Measurements from ENCODE around the gene MDN1.
"Not testable (repeated sequence)": the region's sequence is repeated elsewhere in the genome, so short reads cannot be mapped to it uniquely, and the experiment has no call there.

MDN1 gene

DNA sequence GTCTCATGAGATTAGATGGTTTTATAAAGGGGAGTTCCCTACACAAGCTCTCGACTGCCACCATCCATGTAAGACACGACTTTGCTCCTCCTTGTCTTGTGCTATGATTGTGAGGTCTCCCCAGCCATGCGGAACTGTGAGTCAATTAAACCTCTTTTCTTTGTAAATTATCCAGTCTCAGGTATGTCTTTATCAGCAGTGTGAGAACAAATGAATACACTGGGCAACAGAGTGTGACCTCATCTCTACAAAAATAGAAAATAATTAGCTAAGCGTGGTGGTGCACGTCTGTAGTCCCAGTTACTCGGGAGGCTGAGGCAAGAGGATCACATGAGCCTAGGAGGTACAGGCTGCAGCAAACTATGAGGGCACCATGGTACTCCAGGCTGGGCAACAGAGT is 51.3 kb downstream of the MDN1 start:
- no peak for DNase-seq (ENCODE audit: low read depth in 2 of 2)

DNA sequence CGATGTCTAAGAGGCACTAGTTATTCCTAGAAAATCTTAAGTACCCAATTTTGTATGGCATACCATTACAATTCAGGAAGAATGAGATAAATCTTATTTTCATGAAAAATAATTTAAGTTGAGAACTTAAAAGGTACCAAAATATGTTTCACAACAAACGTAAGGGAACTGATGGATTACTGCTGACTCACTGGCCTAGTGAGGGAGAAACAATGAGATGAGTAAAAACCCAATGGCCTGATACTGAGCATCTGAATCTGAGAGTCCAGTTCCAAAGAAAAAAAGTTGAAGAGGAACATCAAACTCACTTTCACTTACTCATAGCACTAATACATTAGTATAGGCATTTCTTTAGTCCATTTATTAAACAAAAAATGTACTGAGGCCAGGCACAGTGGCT is 56.0 kb downstream of the MDN1 start:
- DNase-seq (ENCODE audit: low read depth in 2 of 2): no peak

DNA sequence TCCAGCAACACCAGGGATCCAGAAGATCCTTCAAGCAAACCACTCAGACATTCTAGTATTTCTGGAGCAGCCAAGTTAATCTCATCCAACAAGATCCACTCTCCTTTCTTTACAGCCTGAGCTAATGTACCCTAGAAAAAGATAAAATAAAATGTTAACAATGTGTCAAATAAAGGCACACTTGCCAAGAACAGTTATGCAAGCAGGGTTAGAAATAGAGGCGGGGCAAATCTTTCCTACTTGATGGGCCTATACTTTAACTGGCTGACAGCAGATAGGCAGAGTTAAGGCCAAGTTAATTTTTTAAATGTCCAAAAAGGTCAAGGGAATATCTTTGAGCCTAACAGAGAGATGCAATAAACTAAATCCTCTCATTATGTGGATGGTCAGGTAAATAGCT is 60.8 kb downstream of the MDN1 start:
- no peak for DNase-seq (ENCODE audit: low read depth in 2 of 2)

DNA sequence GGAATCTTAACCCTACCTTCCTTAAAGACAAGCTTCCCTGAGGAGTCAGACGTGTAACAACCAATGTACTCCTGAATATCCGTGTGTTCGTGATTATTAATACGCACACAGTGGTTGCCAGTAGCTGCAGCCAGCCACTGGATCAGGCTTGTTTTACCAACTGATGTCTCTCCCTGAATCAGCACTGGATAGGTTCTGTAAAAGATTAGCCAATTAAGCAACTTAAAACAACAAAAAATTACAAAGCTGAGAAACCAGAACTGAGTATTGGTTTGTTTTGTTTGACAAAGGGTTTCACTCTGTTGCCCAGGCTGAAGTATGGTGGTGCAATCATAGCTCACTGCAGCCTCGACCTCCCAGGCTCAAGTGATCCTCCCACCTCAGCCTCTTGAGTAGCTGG is 69.3 kb downstream of the MDN1 start:
- no peak for DNase-seq (ENCODE audit: low read depth in 2 of 2)

DNA sequence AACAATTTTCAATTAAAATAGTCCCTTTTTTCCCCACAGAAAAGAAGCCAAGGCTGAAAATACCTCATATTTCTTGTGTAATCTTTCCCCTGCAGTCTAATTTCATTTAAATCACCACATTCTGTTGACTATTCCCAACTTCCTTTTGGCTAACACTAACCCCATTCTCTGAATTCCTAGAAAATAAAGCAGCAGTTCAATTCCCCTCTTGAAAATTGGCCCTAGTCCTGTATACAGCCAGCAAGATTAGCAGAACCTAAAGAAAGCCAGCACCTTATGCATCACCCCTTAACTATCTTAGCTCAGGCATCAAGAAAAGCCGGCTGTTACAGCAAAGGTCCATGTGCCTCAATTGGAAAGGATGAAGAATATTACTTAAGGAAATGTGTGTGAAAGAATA is 69.7 kb downstream of the MDN1 start:
- DNase-seq (ENCODE audit: low read depth in 2 of 2): no peak

DNA sequence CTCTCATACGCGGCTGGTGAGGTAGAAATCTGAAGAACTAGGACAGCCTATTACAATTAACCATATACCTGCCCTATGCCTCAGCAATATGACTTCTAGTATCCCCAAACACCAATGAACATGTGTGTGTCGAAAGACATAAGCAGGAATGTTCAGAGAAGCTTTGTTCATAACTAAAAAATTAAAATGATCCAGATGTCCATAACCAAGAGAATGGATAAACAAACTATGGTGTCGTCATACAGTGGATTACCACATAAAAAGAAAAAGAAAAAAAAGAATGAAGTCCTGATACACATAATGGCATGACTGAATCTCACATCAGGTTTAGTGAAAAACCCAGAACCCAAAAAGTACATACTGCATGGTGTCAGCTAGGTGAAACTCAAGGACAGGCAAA is 73.9 kb downstream of the MDN1 start:
- no peak for DNase-seq (ENCODE audit: low read depth in 2 of 2)

DNA sequence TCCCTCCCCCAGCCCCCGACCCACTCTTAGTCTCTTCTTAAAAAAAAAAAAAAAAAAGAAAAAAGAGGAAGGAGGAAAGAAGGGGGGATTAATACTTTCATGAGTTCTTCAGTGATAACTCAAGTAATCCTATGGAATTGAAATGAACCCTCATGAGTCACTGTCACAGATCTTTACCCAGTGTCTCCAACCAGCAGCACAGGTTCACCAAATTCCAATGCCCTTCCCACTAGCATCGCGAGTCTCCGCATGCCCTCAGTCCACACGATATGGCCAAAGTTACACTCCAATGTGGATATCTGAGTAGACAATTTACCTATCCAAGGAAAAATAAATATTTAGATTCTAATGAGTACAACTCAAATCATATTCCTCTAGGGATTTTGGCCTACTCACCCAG is 74.5 kb downstream of the MDN1 start:
- DNase-seq (ENCODE audit: low read depth in 2 of 2): no peak

DNA sequence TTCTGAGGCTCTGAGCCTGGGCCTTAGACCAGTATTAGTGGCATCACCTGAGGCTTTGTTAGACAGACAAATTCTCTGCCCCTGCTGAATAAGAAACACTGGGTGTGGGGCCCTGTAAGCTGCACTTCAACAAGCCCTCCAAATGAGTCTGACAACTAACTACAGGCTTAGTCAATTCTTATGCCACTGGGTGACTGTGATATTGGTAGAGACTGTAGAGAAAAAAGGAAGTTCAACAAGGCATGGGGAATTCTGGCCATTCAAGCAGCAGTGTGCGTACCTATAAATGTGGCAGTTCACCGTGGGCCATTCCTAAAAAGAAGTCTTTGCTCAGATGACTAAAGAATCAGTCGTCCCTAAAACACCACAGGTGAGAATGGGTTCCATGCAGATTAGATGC is 82.7 kb downstream of the MDN1 start:
- DNase-seq (ENCODE audit: low read depth in 2 of 2): no peak

DNA sequence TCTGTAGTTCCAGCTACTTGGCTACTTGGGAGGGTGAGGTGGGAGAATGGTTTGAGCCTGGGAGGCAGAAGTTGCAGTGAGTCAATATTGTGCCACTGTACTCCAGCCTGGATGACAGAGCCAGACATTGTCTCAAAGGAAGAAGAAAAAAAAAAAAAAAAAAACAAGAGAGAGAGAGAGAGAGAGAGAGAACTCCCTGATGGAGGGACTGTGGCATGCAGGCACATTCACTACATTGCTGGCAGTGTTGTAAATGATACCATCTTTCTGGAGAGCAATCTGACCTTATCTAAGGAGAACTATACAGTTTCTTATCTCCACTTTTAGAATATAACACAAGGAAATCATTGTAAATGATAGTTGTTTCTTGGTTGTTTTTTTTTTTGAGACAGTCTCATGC is 85.1 kb downstream of the MDN1 start:
- no peak for DNase-seq (ENCODE audit: low read depth in 2 of 2)

DNA sequence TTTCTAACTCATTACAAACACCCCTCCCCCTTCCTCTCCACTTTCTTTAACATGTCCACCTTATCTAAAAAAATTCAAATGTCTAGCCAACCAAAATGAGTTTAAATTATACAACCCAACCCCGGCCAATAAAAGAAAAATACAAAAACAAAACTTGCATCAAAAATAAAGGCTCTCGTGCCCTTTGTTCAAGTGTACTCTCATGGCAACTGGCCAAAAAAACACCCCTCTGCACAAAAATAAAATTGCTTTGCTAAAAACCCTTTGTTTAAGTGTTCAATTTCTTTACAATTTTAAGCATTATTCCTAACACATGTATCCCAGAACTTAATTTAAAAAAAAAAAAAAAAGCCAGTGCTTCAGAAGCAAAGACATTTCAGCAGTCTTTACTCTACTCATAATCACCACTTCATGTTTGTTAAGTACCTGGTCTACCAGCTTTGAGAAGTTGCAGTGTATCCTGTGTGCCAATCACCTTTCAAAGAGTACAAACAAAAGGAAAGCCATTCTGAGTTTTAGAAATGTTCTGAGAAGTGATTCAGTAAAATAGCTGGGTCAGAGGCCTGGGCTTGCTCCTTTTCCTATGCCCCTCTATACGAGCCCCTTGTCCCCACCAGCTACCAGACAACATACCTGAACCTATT is 87.5 kb downstream of the MDN1 start:
- no peak for DNase-seq (ENCODE audit: low read depth in 2 of 2)

DNA sequence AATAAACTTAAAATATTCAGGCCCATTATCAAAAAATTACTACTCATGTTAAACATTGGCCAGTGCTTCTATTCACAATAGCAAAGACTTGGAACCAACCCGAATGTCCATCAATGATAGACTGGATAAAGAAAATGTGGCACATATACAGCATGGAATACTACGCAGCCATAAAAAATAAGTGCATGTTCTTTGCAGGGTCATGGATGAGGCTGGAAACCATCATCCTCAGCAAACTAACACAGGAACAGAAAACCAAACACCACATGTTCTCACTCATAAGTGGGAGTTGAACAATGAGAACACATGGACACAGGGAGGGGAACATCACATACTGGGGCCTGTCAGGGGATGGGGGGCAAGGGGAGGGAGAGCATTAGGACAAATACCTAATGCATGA is 88.3 kb downstream of the MDN1 start:
- DNase-seq (ENCODE audit: low read depth in 2 of 2): not testable (repeated sequence)

DNA sequence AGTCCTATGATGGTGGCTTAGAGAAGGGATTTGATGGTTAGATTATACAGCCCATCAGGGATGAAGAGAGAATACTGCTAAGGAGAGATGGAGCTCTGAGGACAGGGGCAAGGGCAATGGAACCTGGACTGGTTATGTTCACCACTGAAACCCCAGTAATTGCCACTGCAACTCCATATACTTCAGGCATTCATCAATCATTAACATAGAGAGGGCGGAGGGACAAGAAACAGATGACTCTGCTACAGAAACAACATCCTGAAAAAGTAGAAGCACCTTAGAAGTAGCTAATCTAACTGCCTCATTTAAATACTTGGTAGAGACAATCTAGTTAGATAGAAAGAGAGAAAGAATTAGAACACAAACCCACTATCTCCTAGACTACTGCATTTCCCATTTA is 89.8 kb downstream of the MDN1 start:
- DNase-seq (ENCODE audit: low read depth in 2 of 2): no peak

DNA sequence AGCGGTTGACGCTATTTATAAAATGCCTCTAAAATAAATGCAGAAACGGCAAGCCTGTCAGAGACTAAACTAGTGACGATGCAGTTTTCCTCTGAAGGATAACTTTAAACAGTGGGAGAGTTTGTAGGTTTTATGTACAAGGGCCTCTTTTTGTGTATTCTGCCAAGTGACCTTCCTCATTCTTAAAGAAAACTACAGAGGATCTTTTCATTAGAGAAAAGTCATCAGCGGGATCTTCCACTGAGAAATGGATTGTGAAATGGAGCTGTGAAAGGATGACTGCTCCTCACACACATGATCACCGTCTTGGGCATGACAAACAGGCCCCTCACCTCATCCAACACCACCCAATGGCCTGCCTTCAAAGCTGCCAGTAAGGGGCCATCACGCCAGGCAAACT is 92.1 kb downstream of the MDN1 start:
- no peak for DNase-seq (ENCODE audit: low read depth in 2 of 2)

DNA sequence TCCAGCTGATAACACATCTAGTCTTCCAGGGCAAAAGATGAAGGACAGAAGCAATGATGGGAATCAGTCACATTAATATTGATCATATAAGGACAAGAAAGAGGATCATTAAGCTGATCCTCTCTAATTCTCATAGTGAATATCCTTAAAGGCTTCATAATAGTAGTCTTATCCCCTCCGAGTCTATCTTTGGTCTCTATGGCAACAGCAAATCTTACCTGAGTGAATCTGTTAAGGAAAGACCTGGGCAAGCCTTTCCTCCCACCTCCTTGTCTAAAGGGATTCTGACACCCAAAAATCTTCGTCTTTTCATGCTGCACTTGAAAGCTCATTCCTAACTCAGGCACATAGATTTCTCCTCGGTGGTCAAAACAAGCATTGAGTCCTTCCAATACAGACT is 94.6 kb downstream of the MDN1 start:
- DNase-seq (ENCODE audit: low read depth in 2 of 2): no peak

DNA sequence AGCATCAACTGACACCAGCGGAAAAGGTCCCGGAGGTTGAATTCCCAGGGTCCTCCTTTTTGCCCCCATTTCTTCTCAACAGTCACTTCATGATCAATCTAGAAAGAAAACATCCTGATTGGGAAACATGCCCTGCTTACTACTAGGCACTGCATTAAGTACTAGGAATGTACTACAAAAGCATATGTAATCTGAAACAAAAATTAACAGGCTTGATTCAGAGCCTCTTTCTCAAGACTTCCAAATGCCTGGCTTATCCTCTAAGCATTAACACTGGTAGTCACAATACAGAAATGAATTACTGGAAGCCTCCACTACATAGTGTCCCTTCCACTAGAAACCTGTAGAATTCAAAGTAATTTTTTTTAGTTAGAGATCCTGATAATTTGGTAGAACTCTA is 96.5 kb downstream of the MDN1 start:
- DNase-seq (ENCODE audit: low read depth in 2 of 2): no peak

DNA sequence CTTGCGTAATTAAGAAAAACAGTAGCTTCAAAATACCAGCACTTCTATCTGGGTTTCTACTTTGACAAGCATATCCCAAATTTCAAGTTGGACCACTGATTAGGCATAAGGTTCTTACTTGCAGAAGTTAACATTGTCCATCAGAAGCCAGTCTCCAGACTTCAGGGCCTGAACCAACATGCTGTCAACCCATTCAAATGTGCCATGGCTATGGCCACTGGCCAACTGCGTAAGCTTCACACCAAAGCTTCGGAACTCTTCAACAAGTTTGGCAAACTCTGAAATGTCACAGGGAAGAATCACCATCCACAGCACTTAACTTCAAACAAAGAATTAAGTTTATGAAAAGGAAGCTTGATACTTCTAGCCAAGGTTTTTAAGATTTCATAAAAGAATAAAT is 103.1 kb downstream of the MDN1 start:
- no peak for DNase-seq (ENCODE audit: low read depth in 2 of 2)

DNA sequence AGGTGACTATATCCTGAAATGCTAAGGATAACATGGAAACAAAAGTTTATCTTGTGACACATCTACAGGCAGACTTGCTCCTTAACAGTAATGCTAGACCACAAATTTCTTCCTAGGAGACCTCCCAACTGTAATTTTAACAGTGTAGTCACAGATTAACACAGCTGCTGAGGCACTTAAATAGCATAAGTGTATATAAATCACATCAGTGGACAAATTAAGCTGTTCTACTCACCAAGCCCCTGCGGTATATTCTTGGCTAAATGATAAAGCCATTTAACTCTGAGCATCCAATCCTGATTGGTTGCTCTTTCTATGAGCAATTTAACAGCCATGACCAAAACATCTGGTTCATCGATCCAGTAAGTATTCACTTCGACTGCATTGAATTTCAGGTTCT is 107.8 kb downstream of the MDN1 start:
- no peak for DNase-seq (ENCODE audit: low read depth in 2 of 2)

DNA sequence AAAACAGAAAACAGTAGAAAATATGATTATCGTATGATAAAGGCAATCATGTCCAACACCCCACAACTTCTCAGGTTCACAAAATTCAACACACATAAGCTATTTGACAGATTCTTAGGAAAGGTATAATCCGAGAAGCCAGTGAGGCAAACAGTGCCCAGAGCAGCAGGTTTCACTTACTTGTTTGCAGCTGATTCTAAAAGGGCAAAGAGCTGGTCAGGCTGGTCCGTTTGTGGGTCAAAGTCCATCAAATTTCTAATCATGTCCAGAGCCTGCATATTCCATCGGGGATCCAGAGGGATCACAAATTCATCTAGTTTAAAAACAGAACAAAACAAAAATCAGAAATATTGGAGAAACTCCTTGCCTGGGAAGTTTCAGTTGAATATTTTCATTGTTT is 111.3 kb downstream of the MDN1 start:
- DNase-seq (ENCODE audit: low read depth in 2 of 2): no peak

DNA sequence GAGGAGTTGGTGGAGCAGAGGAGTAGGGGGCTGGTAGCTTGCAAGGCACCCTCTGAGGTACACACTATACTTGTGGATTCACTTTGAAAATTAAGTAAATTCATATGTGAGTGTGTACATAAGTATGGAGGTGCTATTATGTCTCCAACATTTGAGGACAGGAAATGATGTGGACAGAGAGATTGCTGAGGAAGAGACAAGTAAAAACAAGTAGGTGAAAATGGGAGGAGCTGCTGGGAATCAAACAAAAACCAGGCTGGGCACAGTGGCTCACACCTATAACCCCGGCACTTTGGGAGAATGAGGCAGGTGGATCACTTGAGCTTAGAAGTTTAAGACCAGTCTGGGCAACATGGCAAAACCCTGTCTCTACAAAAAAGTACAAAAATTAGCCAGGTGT is 111.8 kb downstream of the MDN1 start:
- no peak for DNase-seq (ENCODE audit: low read depth in 2 of 2)

DNA sequence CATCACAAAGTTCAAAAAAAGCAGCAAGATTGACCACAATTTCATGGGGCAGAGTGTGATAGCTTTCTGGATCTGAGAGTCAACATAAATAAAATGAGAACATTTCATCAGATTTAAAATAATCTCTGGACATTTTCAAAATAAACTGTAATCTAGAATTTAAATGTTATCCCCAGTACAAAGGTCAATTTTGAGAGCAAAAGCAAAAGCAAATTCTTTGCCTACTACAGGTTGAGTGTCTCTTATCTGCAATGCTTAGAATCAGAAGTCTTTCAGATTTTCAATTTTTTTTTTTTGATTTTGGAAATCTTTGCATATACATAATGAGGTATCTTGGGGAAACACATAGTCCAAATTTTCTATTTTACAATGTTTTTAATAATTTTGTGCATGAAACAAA is 113.5 kb downstream of the MDN1 start:
- no peak for DNase-seq (ENCODE audit: low read depth in 2 of 2)

DNA sequence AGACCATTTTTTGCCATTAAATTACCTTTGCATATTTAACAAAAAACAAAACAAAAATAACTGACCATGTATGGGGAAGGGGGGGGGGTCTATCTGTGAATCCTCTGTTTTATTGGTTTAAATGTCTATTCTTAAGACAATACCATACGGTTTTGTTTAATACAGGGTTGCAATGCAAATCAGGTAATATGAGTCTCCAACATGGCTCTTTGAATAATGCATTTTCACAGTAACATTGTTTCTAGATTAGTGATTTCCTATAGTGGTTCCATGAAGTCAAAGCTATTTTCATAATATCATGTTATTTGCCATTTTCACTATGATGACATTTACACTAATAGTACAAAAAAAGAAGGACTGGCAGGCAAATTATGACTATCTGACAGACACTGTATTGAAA is 116.3 kb downstream of the MDN1 start:
- no peak for DNase-seq (ENCODE audit: low read depth in 2 of 2)

DNA sequence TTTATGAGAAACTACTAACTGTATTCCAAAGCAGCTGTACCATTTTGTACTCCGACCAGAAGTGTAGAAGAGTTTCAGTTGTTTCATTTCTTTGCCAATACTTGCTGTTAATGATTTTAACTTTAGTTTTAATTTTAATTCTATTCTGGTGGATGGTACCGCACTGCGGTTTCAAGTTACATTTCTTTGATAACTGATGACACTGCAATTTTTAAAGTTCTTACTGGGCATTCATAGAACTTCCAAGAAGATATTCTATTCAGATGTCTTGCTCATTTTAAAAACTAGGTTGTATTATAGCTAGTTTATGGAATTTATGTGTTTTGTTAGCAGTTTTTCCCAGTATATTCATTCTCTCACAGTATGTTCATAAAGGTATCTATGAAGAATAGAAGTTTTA is 117.2 kb downstream of the MDN1 start:
- DNase-seq (ENCODE audit: low read depth in 2 of 2): no peak

DNA sequence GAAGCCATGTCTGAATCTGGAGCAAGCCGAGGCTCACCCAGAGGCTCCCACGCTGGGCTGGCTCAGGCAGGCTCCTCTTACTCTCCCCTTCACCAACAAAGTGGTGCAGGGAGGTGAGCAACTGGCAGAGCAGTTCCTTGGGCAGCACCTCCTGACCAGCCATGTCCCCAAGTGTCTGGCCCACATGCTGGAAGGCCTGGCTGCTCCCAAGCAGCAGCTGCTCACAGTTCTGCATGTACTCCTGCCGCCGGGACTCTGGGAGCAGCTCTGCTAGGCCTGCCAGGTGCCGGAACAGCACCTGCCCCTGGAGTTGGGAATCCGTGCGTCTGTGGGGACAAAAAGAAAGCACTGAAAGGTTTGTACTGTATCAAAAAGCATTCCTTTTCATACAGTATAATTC is 123.9 kb downstream of the MDN1 start:
- no peak for DNase-seq (ENCODE audit: low read depth in 2 of 2)

DNA sequence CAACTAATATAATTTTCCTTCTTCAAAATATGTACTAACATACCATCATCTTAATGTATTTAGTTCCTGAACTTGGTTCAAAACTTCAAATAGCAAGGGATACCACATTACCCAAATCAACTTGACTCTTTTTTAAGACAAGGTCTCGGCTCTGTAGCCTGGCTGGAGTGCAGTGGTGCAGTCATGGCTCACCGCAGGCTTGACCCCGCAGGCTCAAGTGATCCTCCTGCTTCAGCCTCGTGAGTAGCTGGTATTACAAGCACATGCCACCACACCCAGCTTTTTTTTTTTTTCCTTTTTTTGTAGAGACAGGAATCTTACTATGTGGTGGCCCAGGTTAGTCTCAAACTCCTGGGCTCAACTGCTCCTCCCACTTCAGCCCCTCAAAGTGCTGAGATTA is 125.2 kb downstream of the MDN1 start:
- DNase-seq (ENCODE audit: low read depth in 2 of 2): no peak

DNA sequence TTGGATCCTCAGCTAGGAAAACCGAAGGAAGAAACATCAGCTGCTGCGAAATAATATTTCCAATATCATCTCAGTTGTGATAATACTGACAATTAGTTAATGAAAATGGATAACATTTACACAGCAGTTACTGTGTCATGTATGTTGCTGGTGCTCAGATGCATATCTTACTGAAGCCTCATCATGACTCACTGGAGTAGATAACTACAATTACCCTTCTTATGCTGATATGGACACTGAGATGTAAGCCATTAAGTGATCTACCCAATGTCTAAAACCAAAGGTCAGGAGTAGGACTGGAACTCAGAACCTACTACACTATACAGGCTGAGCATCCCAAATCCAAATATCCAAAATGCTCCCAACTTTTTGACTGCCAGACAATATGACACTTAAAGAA is 126.4 kb downstream of the MDN1 start:
- no peak for DNase-seq (ENCODE audit: low read depth in 2 of 2)
